Measurements from ENCODE around the gene GOLGA6A.

GRCh38 chr15:74035121-74036017 lies 47.0 kb downstream of the GOLGA6A start:
- TF ChIP-seq POLR2A (IDR thresholded peaks at IDR 0.05; ENCODE audit: low read length) (no peak), GATA1 (IDR thresholded peaks at IDR 0.05; ENCODE audit: low read depth, low read length) (no peak)

Measured in erythroblast (primary cell).